Measurements from ENCODE around the gene IRGC.

DNA sequence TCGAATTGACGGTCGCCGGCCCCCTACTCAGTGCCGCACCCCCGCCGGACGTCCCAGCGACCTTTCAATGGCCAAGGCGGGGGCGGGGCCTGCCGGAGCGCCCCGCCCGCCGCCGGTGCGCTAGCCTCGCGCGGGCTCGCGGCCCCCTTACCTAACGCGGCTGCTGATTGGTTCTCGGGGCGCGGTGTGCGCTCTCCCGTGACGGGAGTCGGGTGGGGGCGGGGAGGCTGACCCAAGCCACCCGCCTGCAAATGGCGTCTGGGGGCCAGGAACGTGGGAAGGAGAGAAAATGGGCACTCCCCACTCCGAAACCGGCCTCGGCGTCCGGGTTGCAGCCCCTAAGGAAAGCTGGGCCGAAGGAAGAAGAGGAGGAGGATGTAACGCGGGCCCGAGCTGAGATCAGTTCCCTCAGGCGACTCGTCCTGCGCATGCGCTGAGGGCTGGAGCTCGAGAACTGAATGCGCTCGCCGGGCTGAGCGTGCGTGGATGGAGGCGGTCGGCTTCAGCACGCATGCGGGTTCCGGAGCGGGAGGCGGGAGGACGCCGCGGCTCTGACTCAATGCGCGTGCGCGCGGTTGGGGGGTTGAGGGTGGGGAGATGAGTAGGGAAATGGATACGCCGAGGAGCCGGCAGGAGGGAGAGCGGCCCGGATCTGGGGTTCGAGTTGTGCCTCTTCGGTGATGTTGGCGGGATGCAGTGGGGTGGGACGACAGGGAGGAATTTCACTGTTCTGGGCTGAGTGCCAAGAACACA, 38.8 kb downstream of the IRGC start, which contains the start of gene SMG9:
- TF ChIP-seq, protein P1, sequence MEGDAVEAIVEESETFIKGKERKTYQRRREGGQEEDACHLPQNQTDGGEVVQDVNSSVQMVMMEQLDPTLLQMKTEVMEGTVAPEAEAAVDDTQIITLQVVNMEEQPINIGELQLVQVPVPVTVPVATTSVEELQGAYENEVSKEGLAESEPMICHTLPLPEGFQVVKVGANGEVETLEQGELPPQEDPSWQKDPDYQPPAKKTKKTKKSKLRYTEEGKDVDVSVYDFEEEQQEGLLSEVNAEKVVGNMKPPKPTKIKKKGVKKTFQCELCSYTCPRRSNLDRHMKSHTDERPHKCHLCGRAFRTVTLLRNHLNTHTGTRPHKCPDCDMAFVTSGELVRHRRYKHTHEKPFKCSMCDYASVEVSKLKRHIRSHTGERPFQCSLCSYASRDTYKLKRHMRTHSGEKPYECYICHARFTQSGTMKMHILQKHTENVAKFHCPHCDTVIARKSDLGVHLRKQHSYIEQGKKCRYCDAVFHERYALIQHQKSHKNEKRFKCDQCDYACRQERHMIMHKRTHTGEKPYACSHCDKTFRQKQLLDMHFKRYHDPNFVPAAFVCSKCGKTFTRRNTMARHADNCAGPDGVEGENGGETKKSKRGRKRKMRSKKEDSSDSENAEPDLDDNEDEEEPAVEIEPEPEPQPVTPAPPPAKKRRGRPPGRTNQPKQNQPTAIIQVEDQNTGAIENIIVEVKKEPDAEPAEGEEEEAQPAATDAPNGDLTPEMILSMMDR (IDR thresholded peaks at IDR 0.05): no peak
- TF ChIP-seq POLR2A (IDR thresholded peaks at IDR 0.05): peak in 1 of 2 donors; percentile 77

Measured in heart left ventricle (tissue), 13 donors.